Measurements from ENCODE around the gene ALPG.
A peak's percentile ranks its signal among the peaks of the same experiment; 100 is the strongest.
"Not testable (repeated sequence)": the region's sequence is repeated elsewhere in the genome, so short reads cannot be mapped to it uniquely, and the experiment has no call there.

Gene ALPG

GRCh38 chr2:232406556-232407310 is at the start of gene ALPG:
TSS of gene ALPG (plus strand) at chr2:232406844. CDS start at chr2:232406895, 51 bp downstream.
- no peak for TF ChIP-seq ZNF274 (IDR thresholded peaks at IDR 0.05; ENCODE audit: low read depth, low read length)
- H3K4me3 ChIP-seq (ENCODE audit: low read length), result no peak within 1 kb of the TSS

GRCh38 chr2:232361646-232362045 is 45.0 kb upstream of the ALPG start:
- no peak overlapping the region for H3K4me3 ChIP-seq (ENCODE audit: low read length)
- TF ChIP-seq ZNF274 (IDR thresholded peaks at IDR 0.05; ENCODE audit: low read depth, low read length), result no peak

- no peak overlapping the region for H3K4me3 ChIP-seq (ENCODE audit: low read length)
- TF ChIP-seq ZNF274 (IDR thresholded peaks at IDR 0.05; ENCODE audit: low read depth, low read length), result no peak
These were observed 44.3 kb upstream of the ALPG start for GRCh38 chr2:232362174-232362900.

- not testable (repeated sequence) for H3K4me3 ChIP-seq (ENCODE audit: low read length)
These were observed 43.4 kb upstream of the ALPG start for GRCh38 chr2:232363064-232363783.

- no peak for TF ChIP-seq ZNF274 (IDR thresholded peaks at IDR 0.05; ENCODE audit: low read depth, low read length)
- H3K4me3 ChIP-seq (ENCODE audit: low read length), result peak overlapping the region; percentile 0; the same call in 1 of the 2 replicates
These were observed 42.6 kb upstream of the ALPG start for GRCh38 chr2:232363784-232364615.

GRCh38 chr2:232364806-232365594 is 41.6 kb upstream of the ALPG start:
- not testable (repeated sequence) for H3K4me3 ChIP-seq (ENCODE audit: low read length)

GRCh38 chr2:232365621-232366321 is 40.9 kb upstream of the ALPG start:
- no peak for TF ChIP-seq ZNF274 (IDR thresholded peaks at IDR 0.05; ENCODE audit: low read depth, low read length)
- no peak overlapping the region for H3K4me3 ChIP-seq (ENCODE audit: low read length)

- H3K4me3 ChIP-seq (ENCODE audit: low read length), result not testable (repeated sequence)
These were observed 40.2 kb upstream of the ALPG start for GRCh38 chr2:232366461-232366860.

- H3K4me3 ChIP-seq (ENCODE audit: low read length), result no peak overlapping the region
- TF ChIP-seq ZNF274 (IDR thresholded peaks at IDR 0.05; ENCODE audit: low read depth, low read length), result no peak
These were observed 39.6 kb upstream of the ALPG start for GRCh38 chr2:232367016-232367415.

GRCh38 chr2:232367591-232368233 is 38.9 kb upstream of the ALPG start:
- no peak overlapping the region for H3K4me3 ChIP-seq (ENCODE audit: low read length)
- no peak for TF ChIP-seq ZNF274 (IDR thresholded peaks at IDR 0.05; ENCODE audit: low read depth, low read length)

GRCh38 chr2:232368311-232368731 is 38.3 kb upstream of the ALPG start:
- H3K4me3 ChIP-seq (ENCODE audit: low read length), result no peak overlapping the region
- no peak for TF ChIP-seq ZNF274 (IDR thresholded peaks at IDR 0.05; ENCODE audit: low read depth, low read length)
